Measurements from ENCODE around the gene UROC1.

Gene UROC1

GRCh38 chr3:126515066-126515706 is 2.4 kb downstream of the UROC1 start:
- FAIRE-seq = no peak

DNA sequence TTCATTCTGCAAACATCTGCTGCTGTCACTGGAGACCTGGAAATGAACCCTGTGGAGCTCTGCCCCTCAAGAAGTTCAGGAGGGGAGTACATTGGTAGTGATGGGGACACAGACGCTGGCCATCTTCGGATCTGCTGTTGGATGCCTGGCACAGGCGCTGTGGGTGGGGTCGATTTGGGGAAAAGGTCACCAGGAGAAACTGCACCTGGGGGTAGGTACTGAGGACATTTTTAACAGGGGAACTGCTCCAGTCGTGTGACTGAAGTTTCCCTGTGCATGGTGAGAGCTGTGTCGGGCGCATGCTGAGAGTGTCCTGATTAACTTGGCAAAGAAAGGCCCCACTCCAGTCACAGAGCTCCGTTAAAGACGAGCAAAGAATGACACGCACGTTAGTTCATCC is 3.4 kb downstream of the UROC1 start:
- no peak for FAIRE-seq

DNA sequence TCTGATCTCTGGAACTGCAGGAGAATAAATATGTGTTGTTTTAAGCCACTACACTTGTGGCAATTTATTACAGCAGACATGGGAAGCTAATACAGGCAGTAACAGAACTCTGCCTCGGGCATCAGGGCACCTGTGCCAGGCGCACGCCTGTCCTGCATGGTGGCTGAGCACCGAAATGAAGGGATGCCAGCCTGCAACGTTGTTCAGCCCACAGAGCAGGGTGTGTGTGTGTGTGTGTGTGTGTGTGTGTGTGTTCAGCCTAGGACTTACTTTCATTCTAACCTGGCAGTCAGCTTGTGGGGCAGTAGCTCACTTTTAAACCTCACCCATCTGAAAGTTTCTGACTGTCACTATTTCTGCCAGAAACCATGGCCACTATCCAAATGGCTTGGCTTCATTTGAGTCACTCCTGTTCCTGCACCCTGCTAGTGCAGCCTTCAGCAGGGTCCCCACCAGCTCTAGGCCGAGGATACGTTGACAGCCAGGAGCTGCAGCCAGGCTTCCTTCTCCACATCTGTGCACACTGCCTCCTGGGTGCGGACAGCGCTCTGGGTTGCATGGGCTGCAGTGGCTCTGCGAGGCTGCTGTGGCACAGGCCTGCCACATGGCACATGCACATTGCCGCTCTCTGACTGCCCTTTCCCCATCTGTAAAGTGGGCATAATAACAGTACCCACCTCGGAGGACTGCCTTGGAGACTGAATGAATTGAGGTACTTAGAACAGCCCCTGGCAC is 4.5 kb downstream of the UROC1 start:
- no peak for FAIRE-seq

DNA sequence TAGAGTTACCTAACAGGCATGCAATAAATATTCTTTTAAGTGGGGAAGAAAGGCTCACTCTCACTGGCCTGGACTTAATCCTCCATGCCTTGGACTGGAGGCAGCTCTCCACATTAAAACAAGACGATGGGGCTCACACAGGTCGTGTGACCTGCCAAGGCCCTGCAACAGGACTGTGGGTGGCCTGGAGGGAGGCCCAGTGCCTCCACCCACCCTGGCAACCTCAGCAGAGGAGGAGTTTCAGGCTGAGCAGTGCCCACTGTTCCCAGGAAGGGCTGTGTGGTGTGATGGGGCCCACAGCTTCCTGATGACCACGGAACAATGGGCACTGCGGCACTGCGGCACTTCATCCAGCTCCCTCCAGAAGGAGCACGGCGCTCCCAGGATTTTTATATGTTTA is 5.5 kb downstream of the UROC1 start:
- FAIRE-seq = no peak

GRCh38 chr3:126511291-126511690 is 6.3 kb downstream of the UROC1 start:
- FAIRE-seq = no peak

DNA sequence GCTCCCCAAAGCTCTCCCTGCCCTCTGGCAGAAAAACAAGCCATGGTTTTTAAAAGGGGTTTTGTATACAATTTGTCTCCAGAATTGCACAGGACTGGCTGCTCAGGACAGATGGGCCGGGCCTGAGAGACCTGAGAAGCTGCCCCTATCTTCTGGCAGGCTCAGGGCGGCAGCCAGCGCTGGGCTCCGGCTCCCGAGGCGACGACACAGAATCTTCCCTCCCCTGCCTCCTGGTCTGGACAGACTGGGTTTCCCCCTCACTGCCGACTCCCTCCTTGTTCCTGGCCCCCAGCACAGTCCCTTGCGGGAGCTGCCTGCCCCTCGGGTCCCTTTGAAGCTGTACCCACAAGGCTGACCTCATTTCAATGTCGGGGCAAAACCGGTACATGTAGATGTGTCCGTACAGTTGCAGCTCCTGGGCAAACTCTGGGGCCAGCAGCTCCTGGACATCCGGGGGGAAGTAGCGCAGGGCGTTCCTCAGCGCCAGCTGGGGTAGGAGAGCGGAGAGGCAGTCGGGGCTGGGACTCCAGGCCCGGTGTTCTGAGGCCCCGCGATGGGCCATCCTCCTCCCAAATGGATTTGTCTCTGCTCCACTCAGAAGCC is 7.2 kb downstream of the UROC1 start:
- no peak for FAIRE-seq

DNA sequence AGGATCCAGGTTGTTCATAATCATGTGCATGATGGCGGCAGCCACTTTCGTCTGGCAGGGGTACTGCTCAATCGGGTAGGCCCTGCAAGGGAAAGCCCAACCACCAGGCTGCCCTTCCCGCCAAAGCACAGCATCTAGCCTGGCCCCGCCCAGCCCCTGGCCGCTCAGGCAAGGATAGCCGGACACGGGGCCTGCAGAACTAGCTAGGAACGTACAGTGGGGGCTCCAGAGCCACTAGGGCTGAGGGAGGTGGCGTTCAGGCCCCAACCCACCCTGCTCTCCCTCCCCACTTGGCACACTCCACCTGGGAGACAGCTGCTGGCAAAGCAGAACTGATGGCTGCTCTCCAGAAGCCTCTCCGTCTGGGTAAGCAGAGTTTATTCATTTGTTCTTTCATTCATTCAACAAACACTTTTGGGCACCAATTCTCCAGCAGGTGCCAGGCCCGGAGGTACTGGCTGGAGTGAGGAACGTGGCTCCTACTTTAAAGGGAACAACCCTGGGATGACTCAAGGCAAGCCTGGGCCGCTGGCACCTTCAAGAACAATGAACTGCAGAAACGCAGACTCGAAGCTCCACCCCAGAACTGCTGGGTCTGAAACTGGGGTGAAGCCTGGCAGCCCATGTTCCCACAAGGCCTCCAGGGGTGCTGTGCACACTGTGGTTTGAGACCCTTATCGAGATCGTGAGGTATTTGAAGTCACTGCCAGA is 7.8 kb downstream of the UROC1 start:
- no peak for FAIRE-seq

- FAIRE-seq = no peak
Observed at GRCh38 chr3:126508564-126508964, 9.0 kb downstream of the UROC1 start.

- FAIRE-seq = no peak
Observed at GRCh38 chr3:126507886-126508285, 9.7 kb downstream of the UROC1 start.

GRCh38 chr3:126503701-126504100 is 13.9 kb downstream of the UROC1 start:
- FAIRE-seq = no peak

DNA sequence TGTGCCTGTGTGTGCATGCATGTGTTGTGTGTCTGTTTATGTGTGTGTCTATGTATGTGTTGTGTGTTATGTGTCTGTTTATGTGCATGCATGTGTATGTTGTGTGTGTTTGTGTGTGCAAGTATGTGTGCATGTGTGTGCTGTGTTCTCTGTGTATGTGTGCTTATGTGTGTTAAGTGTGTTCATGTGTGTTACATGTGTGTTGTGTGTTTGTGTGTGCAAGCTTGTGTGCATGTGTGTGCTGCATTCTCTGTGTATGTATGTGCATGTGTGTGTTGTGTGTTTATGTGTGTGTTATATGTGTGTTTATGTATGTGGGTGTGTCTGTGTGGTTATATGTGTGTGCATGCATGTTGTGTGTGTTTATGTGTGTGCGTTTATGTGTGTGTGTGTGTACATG is 14.9 kb downstream of the UROC1 start:
- no peak for FAIRE-seq

DNA sequence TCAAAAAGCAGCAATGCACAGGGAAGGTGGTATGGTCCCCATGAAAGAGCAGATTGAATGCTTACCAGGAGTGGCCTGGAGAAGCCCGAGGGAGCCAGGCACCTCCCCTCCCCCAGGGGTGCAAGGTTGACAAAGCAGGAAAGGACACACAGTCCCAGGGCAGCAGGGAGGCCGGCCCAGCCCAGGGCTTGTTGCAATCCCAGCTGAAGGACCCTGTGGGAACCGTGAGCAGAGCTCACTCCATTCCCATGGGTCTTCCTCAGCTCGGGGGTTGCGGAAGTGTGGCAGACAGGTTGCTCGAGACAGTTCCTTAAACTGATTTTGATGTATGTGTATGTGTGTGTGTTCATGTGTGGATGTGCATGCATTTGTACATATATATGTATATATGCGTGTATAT is 15.8 kb downstream of the UROC1 start:
- FAIRE-seq = no peak

DNA sequence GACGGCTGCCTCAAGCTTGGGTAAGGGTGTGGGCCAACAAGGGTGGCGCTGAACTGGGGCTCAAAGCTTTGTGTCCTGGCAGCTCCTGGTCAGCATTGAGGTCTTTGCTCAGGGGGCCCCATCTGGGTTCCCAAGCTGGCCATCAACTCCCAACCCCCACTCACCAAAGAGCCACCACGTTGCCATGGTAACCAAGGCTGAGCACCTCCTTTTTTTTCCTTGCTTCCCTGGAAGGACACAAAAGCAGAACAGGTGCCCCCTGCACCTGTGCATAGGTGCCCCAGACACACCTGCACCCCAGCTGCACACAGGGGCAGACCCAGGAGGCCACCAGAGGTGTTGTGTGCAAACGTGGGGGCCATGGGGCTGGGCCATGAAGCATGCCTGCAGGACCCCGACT is 16.5 kb downstream of the UROC1 start:
- FAIRE-seq = no peak

DNA sequence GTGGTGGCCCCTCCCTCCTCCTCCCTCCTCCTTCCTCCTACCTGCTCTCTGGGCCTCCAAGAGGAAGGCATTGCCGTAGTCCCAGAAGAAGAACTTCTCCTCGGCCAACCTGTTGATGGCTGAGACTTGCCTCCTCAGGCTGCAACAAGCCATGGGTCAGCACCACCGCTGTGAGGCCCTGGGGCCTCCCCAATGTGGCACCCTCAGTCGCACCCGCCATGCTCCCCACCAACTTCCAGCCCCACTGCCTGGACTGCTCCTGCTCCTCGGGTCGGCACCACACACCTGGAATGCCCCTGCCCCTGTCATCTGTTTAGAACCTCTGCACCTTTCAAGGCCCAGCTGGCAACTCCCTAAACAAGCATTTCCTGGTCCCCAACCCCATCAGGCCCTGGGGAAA is 17.6 kb downstream of the UROC1 start:
- FAIRE-seq = no peak

- FAIRE-seq = no peak
Observed at GRCh38 chr3:126499401-126499800, 18.2 kb downstream of the UROC1 start.

DNA sequence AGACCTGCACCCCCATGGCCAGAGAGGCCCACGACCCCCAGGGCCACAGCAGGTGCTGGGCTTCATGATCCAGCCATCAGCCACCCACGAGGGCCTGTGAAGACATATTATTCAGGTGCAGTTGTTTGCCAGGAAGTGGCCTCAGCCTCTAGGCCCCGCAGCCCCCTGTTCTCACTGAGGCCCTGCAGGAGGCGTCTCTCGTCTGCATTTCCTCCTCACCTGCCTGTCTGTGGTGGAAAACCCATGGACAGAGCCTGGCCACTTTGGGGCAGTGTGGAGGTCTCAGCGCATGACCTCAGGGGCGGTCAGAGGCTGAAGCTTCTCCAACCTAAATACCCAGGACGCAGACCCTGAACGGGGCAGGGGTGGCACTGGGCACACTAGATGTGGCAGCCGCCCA is 18.6 kb downstream of the UROC1 start:
- no peak for FAIRE-seq

- FAIRE-seq = no peak
Observed at GRCh38 chr3:126498461-126498860, 19.1 kb downstream of the UROC1 start.

- no peak for FAIRE-seq
Observed at GRCh38 chr3:126497956-126498355, 19.6 kb downstream of the UROC1 start.

GRCh38 chr3:126496894-126497850 is 20.4 kb downstream of the UROC1 start:
- FAIRE-seq = no peak

- FAIRE-seq = no peak
Observed at GRCh38 chr3:126495786-126496185, 21.8 kb downstream of the UROC1 start.

DNA sequence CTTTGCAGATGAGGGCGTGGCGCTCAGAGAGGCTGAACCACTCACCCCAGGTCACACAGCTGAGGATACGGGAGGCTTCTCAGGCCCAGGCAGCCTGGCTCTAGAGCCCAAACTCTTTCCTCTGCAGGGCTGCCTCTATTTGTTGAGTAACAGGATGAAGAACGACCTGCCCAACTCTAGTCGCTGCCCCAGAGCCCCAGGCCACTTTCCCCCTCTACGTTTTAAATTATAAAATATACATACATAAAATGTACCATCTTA is 22.7 kb downstream of the UROC1 start:
- FAIRE-seq = no peak

DNA sequence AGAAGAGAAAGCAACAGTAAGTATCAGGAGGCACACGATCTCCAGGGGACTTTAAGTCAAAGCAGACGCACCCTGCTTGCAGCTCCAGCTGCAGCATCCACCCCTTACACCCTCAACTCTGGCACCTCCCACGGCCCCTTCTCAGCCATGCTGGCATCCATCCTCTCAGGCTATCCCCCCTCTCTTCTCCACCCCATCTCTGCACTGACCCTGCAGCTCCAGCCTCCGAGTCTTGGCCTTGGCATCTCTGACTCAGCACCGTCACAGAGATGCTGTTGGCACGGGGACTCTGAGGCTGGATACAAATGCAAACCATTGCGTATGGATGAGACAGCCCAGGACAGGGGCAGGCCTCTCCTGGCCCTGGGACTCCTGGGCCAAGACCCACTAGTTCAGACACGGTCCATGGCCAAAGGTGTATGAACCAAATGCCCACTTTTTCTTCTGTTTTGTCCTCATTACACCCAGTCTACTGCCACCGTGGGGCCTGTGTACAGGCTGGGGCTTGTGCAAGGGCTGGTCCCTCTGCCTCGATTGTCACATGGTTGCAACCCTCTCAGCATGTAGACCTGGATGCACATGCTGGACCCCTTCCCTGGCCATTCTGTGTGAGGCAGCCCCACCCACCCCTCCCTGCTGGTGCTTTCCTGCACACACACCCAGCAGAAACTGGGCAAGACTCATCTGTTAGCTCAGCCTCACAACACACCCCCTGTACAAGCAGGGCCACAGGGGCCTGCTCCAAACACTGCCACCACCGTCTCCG is 23.2 kb downstream of the UROC1 start:
- no peak for FAIRE-seq
